IMR-90 (cell line): Measurements from ENCODE around the gene PTPRG. TPM values are rescaled to one million over a fixed set of nuclear protein-coding genes. Genes with fewer than 3 reads are reported as not detected.

Experiments used
- ATAC-seq: fragments of 200-7000 bp; cut with Tn5 transposase; 2 replicates; pipeline ENCODE4 v1.9.1; 2020; ENCODE audit warnings: low read depth, mild to moderate bottlenecking, moderate library complexity
- BruUV-seq: library from RNA; stranded (reverse); fragments of 400-500 nt; replicated peaks from 2 replicates; lab custom pipeline; 2021; lab: Mats Ljungman, UMichigan
- CTCF ChIA-PET: fragments of 300-600 bp; formaldehyde crosslinking; extraction: SDS; loops from one replicate; lab custom pipeline; 2021; ENCODE audit warnings: antibody characterized with exemption; lab: Yijun Ruan, JAX
- POLR2A ChIA-PET: fragments of 300-600 bp; sonication (Branson Sonifier 250); formaldehyde crosslinking; loops from one replicate; lab custom pipeline; 2022; ENCODE audit warnings: antibody characterized with exemption; ENCODE audit not compliant: unreplicated experiment; lab: Charles Lee
- DNase-seq: peaks from one replicate; pipeline ENCODE4 v3.0.0; 2013
- H2AFZ ChIP-seq: replicated peaks from 2 replicates; pipeline ENCODE3; 2013; ENCODE audit warnings: low read length, mild to moderate bottlenecking; ENCODE audit not compliant: poor library complexity
- H2AK5ac ChIP-seq: 2 replicates; pipeline ENCODE4 v1.6.1; 2013; ENCODE audit warnings: low read depth, low read length, inconsistent platforms
- H2AK9ac ChIP-seq: replicated peaks from 2 replicates; pipeline ENCODE3; 2013; ENCODE audit warnings: mild to moderate bottlenecking, low read depth, low read length, moderate library complexity; ENCODE audit not compliant: poor library complexity
- H2BK120ac ChIP-seq: 2 replicates; pipeline ENCODE4 v1.6.1; 2013; ENCODE audit warnings: low read depth, low read length, inconsistent platforms
- H2BK15ac ChIP-seq: 3 replicates; pipeline ENCODE4 v1.6.1; 2013; ENCODE audit warnings: low read depth, low read length, inconsistent platforms
- H2BK20ac ChIP-seq: 2 replicates; pipeline ENCODE4 v1.6.1; 2013; ENCODE audit warnings: low read depth, mild to moderate bottlenecking, inconsistent platforms, low read length, moderate library complexity
- H2BK5ac ChIP-seq: 2 replicates; pipeline ENCODE4 v1.6.1; 2013; ENCODE audit warnings: mild to moderate bottlenecking, low read depth, low read length, inconsistent platforms; ENCODE audit not compliant: poor library complexity, severe bottlenecking
- H3K14ac ChIP-seq: replicated peaks from 2 replicates; pipeline ENCODE4 v1.6.1; 2013; ENCODE audit warnings: low read depth, low read length, inconsistent platforms
- H3K18ac ChIP-seq: 2 replicates; pipeline ENCODE4 v1.6.1; 2013; ENCODE audit warnings: low read depth, low read length, control low read depth
- H3K23ac ChIP-seq: 2 replicates; pipeline ENCODE4 v1.6.1; 2013; ENCODE audit warnings: low read depth, low read length, inconsistent platforms
- H3K27ac ChIP-seq: 2 replicates; pipeline ENCODE4 v1.5.1; 2013; ENCODE audit warnings: mild to moderate bottlenecking, control low read depth, low read length; ENCODE audit not compliant: insufficient read depth
- H3K27me3 ChIP-seq: 2 replicates; pipeline ENCODE4 v1.6.1; 2013; ENCODE audit warnings: low read length; ENCODE audit not compliant: control insufficient read depth, insufficient read depth
- H3K36me3 ChIP-seq: 2 replicates; pipeline ENCODE4 v1.6.1; 2013; ENCODE audit warnings: low read length, mixed read lengths; ENCODE audit not compliant: control insufficient read depth, insufficient read depth
- H3K4ac ChIP-seq: 2 replicates; pipeline ENCODE4 v1.6.1; 2013; ENCODE audit warnings: low read depth, low read length, inconsistent platforms
- H3K4me1 ChIP-seq: 2 replicates; pipeline ENCODE4 v1.6.1; 2013; ENCODE audit warnings: low read length, mixed read lengths; ENCODE audit not compliant: control insufficient read depth, insufficient read depth
- H3K4me2 ChIP-seq: 2 replicates; pipeline ENCODE4 v1.6.1; 2013; ENCODE audit warnings: low read depth, mild to moderate bottlenecking, control low read depth, low read length, moderate library complexity
- H3K4me3 ChIP-seq: 2 replicates; pipeline ENCODE4 v1.5.1; 2013; ENCODE audit warnings: low read depth, mild to moderate bottlenecking, control low read depth, low read length, moderate library complexity; ENCODE audit not compliant: insufficient read depth
- H3K56ac ChIP-seq: 2 replicates; pipeline ENCODE4 v1.6.1; 2013; ENCODE audit warnings: low read length, inconsistent platforms; ENCODE audit not compliant: insufficient read depth; ENCODE audit errors: extremely low read depth
- H3K79me1 ChIP-seq, 2 experiments: 2 replicates each; pipeline ENCODE4 v1.6.1; 2013; ENCODE audit warnings: low read length in 2 of 2, inconsistent platforms in 1 of 2, low read depth in 1 of 2
- H3K9ac ChIP-seq: 2 replicates; pipeline ENCODE4 v1.6.1; 2013; ENCODE audit warnings: low read depth, low read length, control low read depth
- H3K9me1 ChIP-seq: 2 replicates; pipeline ENCODE4 v1.6.1; 2013; ENCODE audit warnings: low read length, inconsistent platforms; ENCODE audit not compliant: insufficient read depth
- H3K9me3 ChIP-seq: 2 replicates; pipeline ENCODE4 v1.6.1; 2013; ENCODE audit warnings: low read length; ENCODE audit not compliant: control insufficient read depth, insufficient read depth
- H4K20me1 ChIP-seq: 2 replicates; pipeline ENCODE4 v1.6.1; 2013; ENCODE audit warnings: low read length, inconsistent platforms; ENCODE audit not compliant: insufficient read depth
- H4K5ac ChIP-seq: 2 replicates; pipeline ENCODE4 v1.6.1; 2013; ENCODE audit warnings: mild to moderate bottlenecking, low read depth, low read length, control low read depth
- H4K8ac ChIP-seq, 2 experiments: 2 replicates each; pipeline ENCODE4 v1.6.1; 2013; ENCODE audit warnings: low read depth in 2 of 2, low read length in 2 of 2, control low read depth in 1 of 2, inconsistent platforms in 1 of 2
- H4K91ac ChIP-seq: 2 replicates; pipeline ENCODE4 v1.6.1; 2013; ENCODE audit warnings: low read depth, low read length, inconsistent platforms; ENCODE audit not compliant: insufficient read depth
- BHLHE40 ChIP-seq: fragments of 150-350 bp; IDR thresholded peaks from 2 replicates; pipeline ENCODE4 v1.6.1; 2016; ENCODE audit warnings: mild to moderate bottlenecking, low read depth, low read length
- CHD1 ChIP-seq: IDR thresholded peaks from 2 replicates; pipeline ENCODE4 v1.6.1; 2012; ENCODE audit warnings: low read depth, low read length, improper control_type of control experiment
- FOS ChIP-seq: fragments of 150-350 bp; IDR thresholded peaks from 2 replicates; pipeline ENCODE4 v1.6.1; 2016; ENCODE audit warnings: low read depth, low read length
- MAFK ChIP-seq: IDR thresholded peaks from 2 replicates; pipeline ENCODE4 v1.6.1; 2012; ENCODE audit warnings: low read depth, low read length, improper control_type of control experiment
- MXI1 ChIP-seq: IDR thresholded peaks from 2 replicates; pipeline ENCODE4 v1.6.1; 2012; ENCODE audit warnings: low read depth, mild to moderate bottlenecking, low read length, moderate library complexity, borderline replicate concordance
- RAD21 ChIP-seq: IDR thresholded peaks from 2 replicates; pipeline ENCODE4 v1.6.1; 2012; ENCODE audit warnings: low read length, improper control_type of control experiment
- RCOR1 ChIP-seq: IDR thresholded peaks from 2 replicates; pipeline ENCODE4 v1.6.1; 2012; ENCODE audit warnings: mild to moderate bottlenecking, low read length, improper control_type of control experiment; ENCODE audit not compliant: insufficient replicate concordance
- RFX5 ChIP-seq: IDR thresholded peaks from 2 replicates; pipeline ENCODE4 v1.8.0; 2012; ENCODE audit warnings: low read depth, mild to moderate bottlenecking, low read length, moderate library complexity
- SMC3 ChIP-seq: fragments of 150-350 bp; IDR thresholded peaks from 2 replicates; pipeline ENCODE4 v1.6.1; 2016; ENCODE audit warnings: low read depth, mild to moderate bottlenecking, antibody characterized with exemption, low read length, moderate library complexity
- WGBS, 2 experiments: methylation state at CpG; one replicate each; pipeline versions ENCODE4 v1.1.5 to v1.1.7; 2013; ENCODE audit warnings: missing lambda C conversion rate in 2 of 2; ENCODE audit not compliant: insufficient read length in 1 of 2; ENCODE audit errors: extremely low coverage in 2 of 2; 5-methylcytosine and 5-hydroxymethylcytosine counted together
- dilution Hi-C: fragments of 300-500 bp; cut with HindIII; formaldehyde crosslinking; loops from one replicate; pipeline ENCODE4 v1.14.3; 2018; ENCODE audit warnings: low sequenced_read_pairs; ENCODE audit not compliant: unreplicated experiment
- in situ Hi-C: fragments of 300-500 bp; cut with MboI; formaldehyde crosslinking; loops from 3 replicates; pipeline ENCODE4 v1.14.3; 2019; ENCODE audit warnings: low sequenced_read_pairs, inconsistent platforms, mixed read lengths
- intact Hi-C: fragments of 100-400 bp; cut with micrococcal nuclease; formaldehyde crosslinking; loops from 2 replicates; pipeline ENCODE4 v1.10.0; 2022
- polyA plus RNA-seq, 3 experiments: library from polyadenylated mRNA; depleted of rRNA; stranded (reverse); fragments of >200 nt; gene quantifications; 2 replicates each; pipeline ENCODE4 v1.2.3, GENCODE V29; 2012; ENCODE audit warnings: low replicate concordance in 1 of 3
- total RNA-seq: library from RNA; depleted of rRNA; stranded (reverse); fragments of >200 nt; gene quantifications from 2 replicates; pipeline ENCODE4 v1.2.3, GENCODE V29; 2012

The PTPRG gene
- total and polyA plus RNA-seq, 2 of the 4 experiments (the other 2 are of a cell fraction) = 7.7 to 31.0 TPM

GRCh38 chr3:62090066-62090465, 528.7 kb downstream of the PTPRG start:
- Histone ChIP-seq H3K56ac (no peak overlapping the region), H3K27me3 (no peaks in the 10 kb centered on the region), H3K9me3 (no peaks in the 10 kb centered on the region), H2BK120ac (no peak overlapping the region), H3K27ac (no peak overlapping the region), H2BK20ac (no peak overlapping the region), H3K4me1 (no peaks in the 10 kb centered on the region), H4K5ac (no peak overlapping the region), H4K20me1 (no peaks in the 10 kb centered on the region), H4K91ac (no peak overlapping the region), H2AK5ac (no peak overlapping the region), H3K4ac (no peak overlapping the region), H3K4me3 (no peak overlapping the region), H2AK9ac (no peak overlapping the region), H3K4me2 (no peak overlapping the region), H3K23ac (no peak overlapping the region), H2AFZ (no peak overlapping the region), H3K14ac (no peak overlapping the region), H4K8ac (no peak overlapping the region), H3K9ac (no peak overlapping the region), H3K79me1 (peaks cover 0 to under 1% of the 10 kb centered on the region in 2 experiments; a peak in 1 of 4 replicates), H3K36me3 (no peaks in the 10 kb centered on the region), H3K18ac (no peak overlapping the region), H2BK15ac (no peak overlapping the region), H3K9me1 (no peaks in the 10 kb centered on the region), H2BK5ac (no peak overlapping the region)
- intact Hi-C loops (no loop called here), dilution Hi-C loops (no loop called here), in situ Hi-C loops (no loop called here)
- WGBS, 2 experiments = no CpG with 5 or more reads among the region's 2 CpGs
- ChIA-PET CTCF (no interaction called here), POLR2A (no interaction called here)
- ATAC-seq (no peak), DNase-seq (no peak)
- no peak for TF ChIP-seq RFX5
- TF ChIP-seq BHLHE40 = no peak
- no peak for TF ChIP-seq FOS
- TF ChIP-seq MXI1 = no peak
- no peak for TF ChIP-seq SMC3
- no peak for TF ChIP-seq RAD21
- no peak for TF ChIP-seq CHD1
- TF ChIP-seq RCOR1 = no peak
- TF ChIP-seq MAFK = no peak
- no TSS peak for BruUV-seq
